Measurements from ENCODE around the gene CHST15.

GRCh38 chr10:123997013-123997412 is 96.4 kb downstream of the CHST15 start:
- TF ChIP-seq CTCF (conservative IDR thresholded peaks at IDR 0.05; ENCODE audit: low read length): no peak
- no peak for TF ChIP-seq EZH2phosphoT487 (IDR thresholded peaks at IDR 0.05; ENCODE audit: borderline replicate concordance, low read depth, low read length)
